Heart right ventricle (tissue), 16 donors: Measurements from ENCODE around the gene CFAP141. TPM values are rescaled to one million over a fixed set of nuclear protein-coding genes. Genes with fewer than 3 reads are reported as not detected.
A peak's percentile ranks its signal among the peaks of the same experiment; 100 is the strongest.

Experiments used
- ATAC-seq, 8 donors: fragments of 200-7000 bp; cut with Tn5 transposase; one replicate each; pipeline ENCODE4 v1.9.1; 2020; ENCODE audit warnings: mild to moderate bottlenecking in 8 of 8, moderate library complexity in 8 of 8, moderate number of reproducible peaks in 1 of 8
- DNase-seq, 2 donors: peaks; one replicate each; pipeline ENCODE4 v3.0.0-alpha.2; 2020
- H3K27ac ChIP-seq, 10 donors: fragments of 200-600 bp; sonication (generic) in 2 of 10; one replicate each; pipeline versions ENCODE4 v1.5.0 to v1.8.0; 2020 to 2022; ENCODE audit warnings: mild to moderate bottlenecking in 3 of 10
- H3K27me3 ChIP-seq, 7 donors: fragments of 200-600 bp; one replicate each; pipeline ENCODE4 v1.8.0; 2021 to 2022; ENCODE audit warnings: mild to moderate bottlenecking in 2 of 7
- H3K36me3 ChIP-seq, 9 donors: fragments of 200-600 bp; sonication (generic) in 1 of 9; one replicate each; pipeline versions ENCODE4 v1.5.0 to v1.8.0; 2020 to 2022; ENCODE audit warnings: mild to moderate bottlenecking in 2 of 9
- H3K4me1 ChIP-seq, 9 donors: fragments of 200-600 bp; sonication (generic) in 1 of 9; one replicate each; pipeline versions ENCODE4 v1.5.0 to v1.8.0; 2020 to 2022; ENCODE audit warnings: mild to moderate bottlenecking in 4 of 9
- H3K4me3 ChIP-seq, 10 donors: fragments of 200-600 bp; sonication (generic) in 2 of 10; one replicate each; pipeline versions ENCODE4 v1.5.0 to v1.8.0; 2020 to 2022; ENCODE audit warnings: mild to moderate bottlenecking in 7 of 10, moderate library complexity in 2 of 10
- H3K9me3 ChIP-seq, 11 donors: fragments of 200-600 bp in 10 of 11; sonication (generic) in 2 of 11; one replicate each; pipeline versions ENCODE4 v1.5.0 to v1.8.0; 2013 to 2022; ENCODE audit warnings: mild to moderate bottlenecking in 2 of 11, control low read depth in 1 of 11, moderate library complexity in 1 of 11
- CTCF ChIP-seq, 9 donors: fragments of 200-600 bp; sonication (generic) in 2 of 9; IDR thresholded peaks; one replicate each; pipeline versions ENCODE4 v1.5.0 to v1.8.0; 2021 to 2022; ENCODE audit warnings: antibody characterized with exemption in 9 of 9, mild to moderate bottlenecking in 5 of 9, moderate library complexity in 1 of 9
- WGBS, 2 donors: extraction: QIAGEN DNeasy Blood & Tissue Kit; methylation state at CpG; one replicate each; pipeline ENCODE4 v1.1.7; 2013; ENCODE audit warnings: inconsistent platforms in 1 of 2; 5-methylcytosine and 5-hydroxymethylcytosine counted together
- intact Hi-C, 10 donors: fragments of 100-400 bp; cut with DNase I; formaldehyde crosslinking; loops; one replicate each; pipeline versions ENCODE4 v1.11.1 to v1.14.2; 2022
- microRNA-seq, 2 donors: library from miRNA; unstranded; fragments of <30 nt; microRNA quantifications; one replicate each; pipeline ENCODE4 v1.2.0, GENCODE V29; 2021
- polyA plus RNA-seq, 2 donors: library from polyadenylated mRNA; stranded (reverse); fragments of 200-250 nt; gene quantifications; one replicate each; pipeline ENCODE4 v1.2.3, GENCODE V29; 2013
- total RNA-seq, 10 donors: library from RNA; stranded (reverse); fragmentation: NEBNext Ultra II Directional in 3 of 10; extraction: Animal tissue kit (Norgen Biotek cat#: 25700) in 3 of 10; gene quantifications; one replicate each; pipeline versions ENCODE4 v1.2.1 to v1.2.4, GENCODE V29; 2021 to 2023
- donor health status: Arrhythmogenic right ventricular cardiomyopathy.
- donor health status: ischemic (EF 13 %, LVEDD 7.1; RV severe dilation, severe dysfunction).
- donor health status: healthy with polysubstance abuse.
- donor health status: DM: no; HTN: yes; CAD: no.
- donor health status: DM: no; HTN: no; CAD: no.
- donor health status: ischemic (EF 25% LVEDD 6.9; RV normal size, moderate dysfunction).
- donor health status: ischemic (EF 25% LVEDD 5.7; RV mildly dilated, moderate dysfunction).
- donor health status: healthy.
- donor health status: DM: yes; HTN: yes; CAD: no.
- donor health status: Ischemic cardiomyopathy.
- donor health status: ischemic (EF 35%, LVEDD 5.7; RV mildly dilated, moderate dysfunction).
- donor health status: nonischemic (EF 11% LVEDD 7.7; RV severe dilation, severe dysfunction).
- donor health status: DM: yes; HTN: yes; CAD: no.
- donor health status: PGD.
- donor health status: ischemic (EF 29% LVEDD 5.4; RV normal size, mild dysfunction).
- donor health status: nonischemic (EF 23%, LVEDD 6.1; RV moderate dilation, normal function).

Gene CFAP141
- total and polyA plus RNA-seq, 12 donors, result 0.22 to 1.1 (median 0.92) TPM; not detected in 8

- DNase-seq, result peak in 1 of 2 donors; percentile 53
- 33 to 34% methylated on average over 9 of the region's 9 CpGs for WGBS, 2 donors
Observed at GRCh38 chr1:154155251-154155650, 50.9 kb downstream of the CFAP141 start.

GRCh38 chr1:154154534-154155191 is 51.5 kb downstream of the CFAP141 start, which contains the start of gene NUP210L:
Gene NUP210L (minus strand): TSS chr1:154155073.
- Histone ChIP-seq H3K27me3 (no peaks in the 10 kb centered on the region), H3K9me3 (peaks cover 0 to 4% (median 0%) of the 10 kb centered on the region in 11 donors), H3K4me3 (peak within 1 kb of the TSS in 3 of 10 donors; percentile 4 to 58 (median 6)), H3K27ac (peak within 1 kb of the TSS in 7 of 10 donors; percentile 35 to 89 (median 76)), H3K4me1 (peaks cover 0 to 73% (median 25%) of the 10 kb centered on the region in 9 donors), H3K36me3 (peaks cover 0 to 52% (median 19%) of the 10 kb centered on the region in 9 donors)
- no peak for TF ChIP-seq CTCF (IDR thresholded peaks at IDR 0.05)
- intact Hi-C loops, result no loop called here
- peak; percentile 51 to 95 (median 72) for ATAC-seq
- peak; percentile 63 to 74 for DNase-seq
- WGBS, 2 donors, result 72 to 77% methylated on average over 29 of the region's 29 CpGs

More at GRCh38 chr1:154155251-154155650, 50.9 kb downstream of the CFAP141 start:
- TF ChIP-seq CTCF (IDR thresholded peaks at IDR 0.05), result no peak
- peak; percentile 49 to 85 (median 64) for ATAC-seq
- intact Hi-C loops, result no loop called here
- peaks cover 0 to 58% (median 22%) of the 10 kb centered on the region in 9 donors for H3K36me3 ChIP-seq
- peak overlapping the region in 3 of 10 donors; percentile 4 to 58 (median 6) for H3K4me3 ChIP-seq
- H3K9me3 ChIP-seq, result peaks cover 0 to 9% (median 0%) of the 10 kb centered on the region in 11 donors
- H3K27ac ChIP-seq, result peak overlapping the region in 7 of 10 donors; percentile 35 to 89 (median 76)
- H3K27me3 ChIP-seq, result no peaks in the 10 kb centered on the region
- peaks cover 0 to 79% (median 25%) of the 10 kb centered on the region in 9 donors for H3K4me1 ChIP-seq

GRCh38 chr1:154154053-154154452 is 52.1 kb downstream of the CFAP141 start:
- H3K27ac ChIP-seq, result peak overlapping the region in 5 of 10 donors; percentile 67 to 89 (median 80)
- ATAC-seq, result no peak

GRCh38 chr1:154151311-154151710 is 54.8 kb downstream of the CFAP141 start:
- ATAC-seq (no peak), DNase-seq (no peak)
- Histone ChIP-seq H3K9me3 (no peaks in the 10 kb centered on the region), H3K27ac (no peak overlapping the region), H3K27me3 (no peaks in the 10 kb centered on the region), H3K36me3 (peaks cover 0 to 19% (median 4%) of the 10 kb centered on the region in 9 donors), H3K4me3 (no peak overlapping the region), H3K4me1 (peaks cover 0 to 54% (median 22%) of the 10 kb centered on the region in 9 donors)
- intact Hi-C loops, result no loop called here
- no peak for TF ChIP-seq CTCF (IDR thresholded peaks at IDR 0.05)

More at GRCh38 chr1:154154053-154154452, 52.1 kb downstream of the CFAP141 start:
- TF ChIP-seq CTCF (IDR thresholded peaks at IDR 0.05), result no peak
- peaks cover 0 to 72% (median 25%) of the 10 kb centered on the region in 9 donors for H3K4me1 ChIP-seq
- peak overlapping the region in 1 of 10 donors; percentile 58 for H3K4me3 ChIP-seq
- intact Hi-C loops, result no loop called here
- no peaks in the 10 kb centered on the region for H3K27me3 ChIP-seq
- H3K36me3 ChIP-seq, result peaks cover 0 to 46% (median 18%) of the 10 kb centered on the region in 9 donors
- 96 to 98% methylated on average over 6 of the region's 6 CpGs for WGBS, 2 donors
- no peak for DNase-seq
- no peaks in the 10 kb centered on the region for H3K9me3 ChIP-seq

Small RNAs within 50 kb of the gene (microRNA-seq; reads per million reads assigned to microRNA genes)
- 3.6 reads per million in 2 donors for gene MIR190B

Other genes with a start within 250 kb of the CFAP141 start
- gene CRTC2, start 247.7 kb downstream of the CFAP141 start, total RNA-seq, result 10 to 100 TPM; 14.6 to 25.6 (median 18.0) TPM
- 10 to 100 TPM; 19.2 to 50.5 TPM for gene CRTC2, start 247.7 kb downstream of the CFAP141 start, polyA plus RNA-seq
- 10 to 100 TPM; 27.6 to 63.0 (median 34.3) TPM for gene SLC39A1, start 242.8 kb downstream of the CFAP141 start, total RNA-seq
- 100 to 1,000 TPM in 1 of 2 donors, 10 to 100 TPM in 1; 24.6 to 102 TPM for gene SLC39A1, start 242.8 kb downstream of the CFAP141 start, polyA plus RNA-seq
- gene CREB3L4, start 238.4 kb downstream of the CFAP141 start, total RNA-seq, result 1 to 10 TPM; 2.9 to 8.5 (median 4.1) TPM
- gene CREB3L4, start 238.4 kb downstream of the CFAP141 start, polyA plus RNA-seq, result 1 to 10 TPM; 5.6 to 7.6 TPM
- 10 to 100 TPM; 49.4 to 94.7 (median 56.8) TPM for gene JTB, start 228.7 kb downstream of the CFAP141 start, total RNA-seq
- 100 to 1,000 TPM in 1 of 2 donors, 10 to 100 TPM in 1; 80.9 to 225 TPM for gene JTB, start 228.7 kb downstream of the CFAP141 start, polyA plus RNA-seq
- gene RAB13, start 220.0 kb downstream of the CFAP141 start, total RNA-seq, result 10 to 100 TPM; 42.9 to 98.7 (median 54.2) TPM
- 100 to 1,000 TPM in 1 of 2 donors, 10 to 100 TPM in 1; 89.9 to 114 TPM for gene RAB13, start 220.0 kb downstream of the CFAP141 start, polyA plus RNA-seq
- gene RPS27, start 215.6 kb downstream of the CFAP141 start, total RNA-seq, result 1,000 to 10,000 TPM in 1 of 10 donors, 100 to 1,000 TPM in 9; 586 to 1,105 (median 715) TPM
- gene RPS27, start 215.6 kb downstream of the CFAP141 start, polyA plus RNA-seq, result 1,000 to 10,000 TPM; 2,780 to 8,165 TPM
- under 1 TPM in 4 of 10 donors, not detected in 6; 0.07 to 0.45 (median 0.18) TPM for gene NUP210L, start 51.3 kb downstream of the CFAP141 start, total RNA-seq
- gene NUP210L, start 51.3 kb downstream of the CFAP141 start, polyA plus RNA-seq, result under 1 TPM; 0.01 to 0.07 TPM
- 100 to 1,000 TPM in 7 of 10 donors, 10 to 100 TPM in 3; 75.2 to 345 (median 129) TPM for gene TPM3, start 14.2 kb downstream of the CFAP141 start, total RNA-seq
- 10 to 100 TPM; 85.9 to 97.6 TPM for gene TPM3, start 14.2 kb downstream of the CFAP141 start, polyA plus RNA-seq
- gene UBAP2L, start 14.6 kb upstream of the CFAP141 start, total RNA-seq, result 100 to 1,000 TPM; 103 to 135 (median 112) TPM
- gene UBAP2L, start 14.6 kb upstream of the CFAP141 start, polyA plus RNA-seq, result 10 to 100 TPM; 55.2 to 61.8 TPM
- gene HAX1, start 66.3 kb upstream of the CFAP141 start, total RNA-seq, result 100 to 1,000 TPM; 162 to 196 (median 171) TPM
- gene HAX1, start 66.3 kb upstream of the CFAP141 start, polyA plus RNA-seq, result 100 to 1,000 TPM; 171 to 313 TPM
- gene AQP10, start 114.8 kb upstream of the CFAP141 start, total RNA-seq, result 1 to 10 TPM in 1 of 10 donors, under 1 TPM in 6, not detected in 3; 0.12 to 1.5 (median 0.48) TPM
- under 1 TPM in 1 of 2 donors, not detected in 1; 0.35 TPM for gene AQP10, start 114.8 kb upstream of the CFAP141 start, polyA plus RNA-seq
- gene ATP8B2, start 119.2 kb upstream of the CFAP141 start, total RNA-seq, result 10 to 100 TPM; 10.3 to 17.3 (median 13.3) TPM
- gene ATP8B2, start 119.2 kb upstream of the CFAP141 start, polyA plus RNA-seq, result 10 to 100 TPM in 1 of 2 donors, 1 to 10 TPM in 1; 8.0 to 16.8 TPM
- 10 to 100 TPM in 5 of 10 donors, 1 to 10 TPM in 5; 6.1 to 16.2 (median 10.0) TPM for gene IL6R, start 199.0 kb upstream of the CFAP141 start, total RNA-seq
- gene IL6R, start 199.0 kb upstream of the CFAP141 start, polyA plus RNA-seq, result 1 to 10 TPM; 2.9 to 6.2 TPM